H9 (cell line): ENCODE measurements around the gene SLC7A11. TPM values are rescaled to one million over a fixed set of nuclear protein-coding genes. Genes with fewer than 3 reads are reported as not detected.

ENCODE experiments used
- DNase-seq: peaks from one replicate; pipeline ENCODE4 v3.0.0-alpha.2; 2017
- H2AFZ ChIP-seq: one replicate; pipeline ENCODE4 v1.6.1; 2013; ENCODE audit warnings: mild to moderate bottlenecking, low read length, control low read depth, moderate library complexity
- H2AK5ac ChIP-seq: 2 replicates; pipeline ENCODE4 v1.6.1; 2013; ENCODE audit warnings: low read length, control low read depth, mixed read lengths; ENCODE audit not compliant: insufficient read length
- H2BK120ac ChIP-seq: one replicate; pipeline ENCODE4 v1.6.1; 2013; ENCODE audit warnings: low read depth, mild to moderate bottlenecking, low read length, control low read depth, inconsistent platforms; ENCODE audit not compliant: poor library complexity, severe bottlenecking
- H2BK12ac ChIP-seq: 2 replicates; pipeline ENCODE4 v1.6.1; 2013; ENCODE audit warnings: low read length, control low read depth, mixed read lengths, low read depth; ENCODE audit not compliant: insufficient read length
- H2BK15ac ChIP-seq: 2 replicates; pipeline ENCODE4 v1.6.1; 2013; ENCODE audit warnings: low read depth, low read length, control low read depth
- H2BK20ac ChIP-seq: one replicate; pipeline ENCODE4 v1.6.1; 2013; ENCODE audit warnings: low read depth, mild to moderate bottlenecking, low read length, control low read depth, inconsistent platforms; ENCODE audit not compliant: poor library complexity, severe bottlenecking
- H2BK5ac ChIP-seq: 2 replicates; pipeline ENCODE4 v1.6.1; 2013; ENCODE audit warnings: low read length, control low read depth, mixed read lengths; ENCODE audit not compliant: insufficient read length
- H3K14ac ChIP-seq: 2 replicates; pipeline ENCODE4 v1.6.1; 2013; ENCODE audit warnings: low read length, control low read depth; ENCODE audit not compliant: insufficient read depth
- H3K18ac ChIP-seq: 2 replicates; pipeline ENCODE4 v1.6.1; 2013; ENCODE audit warnings: low read depth, mild to moderate bottlenecking, mixed read lengths, low read length, control low read depth; ENCODE audit not compliant: insufficient read length
- H3K23ac ChIP-seq: 2 replicates; pipeline ENCODE4 v1.6.1; 2013; ENCODE audit warnings: low read length, control low read depth, mixed read lengths, low read depth; ENCODE audit not compliant: insufficient read length
- H3K23me2 ChIP-seq: 2 replicates; pipeline ENCODE4 v1.6.1; 2013; ENCODE audit warnings: low read depth, mild to moderate bottlenecking, mixed read lengths, low read length, control low read depth; ENCODE audit not compliant: insufficient read length, poor library complexity, severe bottlenecking
- H3K27ac ChIP-seq: 2 replicates; pipeline ENCODE4 v1.5.1; 2013; ENCODE audit warnings: low read length, control low read depth, mixed read lengths, low read depth; ENCODE audit not compliant: insufficient read length
- H3K27me3 ChIP-seq: 2 replicates; pipeline ENCODE4 v1.6.1; 2013; ENCODE audit warnings: low read length, control low read depth, inconsistent platforms; ENCODE audit not compliant: insufficient read depth
- H3K4ac ChIP-seq: 2 replicates; pipeline ENCODE4 v1.6.1; 2013; ENCODE audit warnings: low read depth, mild to moderate bottlenecking, control low read depth, inconsistent platforms, low read length, moderate library complexity
- H3K4me1 ChIP-seq: 2 replicates; pipeline ENCODE4 v1.6.1; 2013; ENCODE audit warnings: low read length, control low read depth, inconsistent platforms; ENCODE audit not compliant: insufficient read depth
- H3K4me2 ChIP-seq: 2 replicates; pipeline ENCODE4 v1.6.1; 2013; ENCODE audit warnings: low read length, control low read depth, mixed read lengths; ENCODE audit not compliant: insufficient read length, insufficient read depth
- H3K56ac ChIP-seq: 2 replicates; pipeline ENCODE4 v1.6.1; 2013; ENCODE audit warnings: low read depth, mild to moderate bottlenecking, mixed read lengths, low read length, control low read depth; ENCODE audit not compliant: insufficient read length
- H3K79me1 ChIP-seq: 2 replicates; pipeline ENCODE4 v1.6.1; 2013; ENCODE audit warnings: low read depth, mild to moderate bottlenecking, moderate library complexity, low read length, control low read depth, inconsistent platforms; ENCODE audit not compliant: insufficient read depth, poor library complexity, severe bottlenecking
- H3K79me2 ChIP-seq: 2 replicates; pipeline ENCODE4 v1.6.1; 2013; ENCODE audit warnings: low read length, control low read depth, inconsistent platforms; ENCODE audit not compliant: insufficient read depth
- H3K9ac ChIP-seq: 2 replicates; pipeline ENCODE4 v1.6.1; 2013; ENCODE audit warnings: low read length, control low read depth, mixed read lengths; ENCODE audit not compliant: insufficient read length; ENCODE audit errors: extremely low read depth
- H3K9me3 ChIP-seq: one replicate; pipeline ENCODE4 v1.6.1; 2013; ENCODE audit warnings: low read depth, low read length, inconsistent platforms; ENCODE audit not compliant: control insufficient read depth
- H3T11ph ChIP-seq: one replicate; pipeline ENCODE4 v1.6.1; 2013; ENCODE audit warnings: mild to moderate bottlenecking, low read length, control low read depth, inconsistent platforms
- H4K20me1 ChIP-seq: one replicate; pipeline ENCODE4 v1.6.1; 2013; ENCODE audit not compliant: control insufficient read depth, insufficient read length, insufficient read depth
- H4K5ac ChIP-seq: 2 replicates; pipeline ENCODE4 v1.6.1; 2013; ENCODE audit warnings: low read depth, mild to moderate bottlenecking, mixed read lengths, low read length, control low read depth; ENCODE audit not compliant: insufficient read length
- H4K8ac ChIP-seq: replicated peaks from 2 replicates; pipeline ENCODE4 v1.6.1; 2013; ENCODE audit warnings: low read length, control low read depth, mixed read lengths, low read depth; ENCODE audit not compliant: insufficient read length
- H4K91ac ChIP-seq: 2 replicates; pipeline ENCODE4 v1.6.1; 2013; ENCODE audit warnings: low read depth, mild to moderate bottlenecking, moderate library complexity, mixed read lengths, low read length, control low read depth; ENCODE audit not compliant: insufficient read length
- H3K27ac Mint-ChIP-seq, 3 experiments: 2 replicates in 2 of 3; 3 replicates in 1 of 3; pipeline ENCODE4 v1.8.0; 2020 to 2021; ENCODE audit warnings: mixed read lengths in 3 of 3, mild to moderate bottlenecking in 1 of 3, moderate library complexity in 1 of 3
- H3K27me3 Mint-ChIP-seq: 2 replicates; pipeline ENCODE4 v1.8.0; 2021; ENCODE audit warnings: low read depth, mild to moderate bottlenecking, moderate library complexity, mixed read lengths
- H3K36me3 Mint-ChIP-seq, 3 experiments: 2 replicates in 2 of 3; 3 replicates in 1 of 3; pipeline ENCODE4 v1.8.0; 2020 to 2021; ENCODE audit warnings: low read depth in 3 of 3, mixed read lengths in 3 of 3; ENCODE audit not compliant: insufficient read depth in 1 of 3
- H3K4me1 Mint-ChIP-seq, 2 experiments: 2 replicates each; pipeline ENCODE4 v1.8.0; 2020; ENCODE audit warnings: mixed read lengths in 2 of 2
- H3K4me3 Mint-ChIP-seq, 2 experiments: 2 replicates in 1 of 2; 3 replicates in 1 of 2; pipeline ENCODE4 v1.8.0; 2020 to 2021; ENCODE audit warnings: mild to moderate bottlenecking in 2 of 2, mixed read lengths in 2 of 2, moderate library complexity in 1 of 2
- H3K9me3 Mint-ChIP-seq, 2 experiments: 2 replicates in 1 of 2; 3 replicates in 1 of 2; pipeline ENCODE4 v1.8.0; 2020; ENCODE audit warnings: mild to moderate bottlenecking in 2 of 2, mixed read lengths in 2 of 2, moderate library complexity in 1 of 2
- CTCF ChIP-seq: fragments of 200-600 bp; sonication (generic); conservative IDR thresholded peaks from 3 replicates; pipeline ENCODE4 v1.8.0; 2021; ENCODE audit warnings: antibody characterized with exemption, mild to moderate bottlenecking
- WGBS: extraction: QIAGEN DNeasy Blood & Tissue Kit; methylation state at CpG from one replicate; pipeline ENCODE4 v1.1.7; 2013; ENCODE audit warnings: missing lambda C conversion rate, low lambda C conversion rate, mixed read lengths; ENCODE audit not compliant: insufficient read length; ENCODE audit errors: extremely low coverage; 5-methylcytosine and 5-hydroxymethylcytosine counted together
- total RNA-seq: library from RNA; stranded (reverse); gene quantifications from 2 replicates; pipeline ENCODE4 v1.2.1, GENCODE V29; 2021

SLC7A11 gene
- total RNA-seq, 1 experiment from 2014 or later = 19.8 TPM

GRCh38 chr4:138138774-138139173 is 103.4 kb downstream of the SLC7A11 start:
- H3K9me3 Mint-ChIP-seq = no peaks in the 10 kb centered on the region
- Histone ChIP-seq H2BK12ac (no peak overlapping the region), H4K5ac (no peak overlapping the region), H2BK20ac (no peak overlapping the region), H3K4me2 (no peak overlapping the region), H4K20me1 (no peaks in the 10 kb centered on the region), H2AFZ (no peak overlapping the region), H3K4ac (no peak overlapping the region), H4K91ac (no peak overlapping the region), H3K79me1 (no peaks in the 10 kb centered on the region), H2BK5ac (no peak overlapping the region), H3K4me1 (no peaks in the 10 kb centered on the region), H4K8ac (no peak overlapping the region), H3K14ac (no peak overlapping the region), H2AK5ac (no peak overlapping the region), H3K56ac (no peak overlapping the region), H2BK120ac (no peak overlapping the region), H3K9ac (no peak overlapping the region), H3K79me2 (no peaks in the 10 kb centered on the region), H2BK15ac (no peak overlapping the region), H3K18ac (no peak overlapping the region), H3K27ac (no peak overlapping the region), H3K27me3 (no peaks in the 10 kb centered on the region), H3K9me3 (no peaks in the 10 kb centered on the region), H3K23me2 (no peaks in the 10 kb centered on the region), H3K23ac (no peak overlapping the region), H3T11ph (no peak overlapping the region)
- no peak for TF ChIP-seq CTCF
- no peak overlapping the region for H3K4me3 Mint-ChIP-seq
- DNase-seq = no peak
- H3K27ac Mint-ChIP-seq = no peak overlapping the region
- H3K4me1 Mint-ChIP-seq = no peaks in the 10 kb centered on the region
- WGBS = no CpG with 5 or more reads among the region's 2 CpGs
- H3K27me3 Mint-ChIP-seq = no peaks in the 10 kb centered on the region
- H3K36me3 Mint-ChIP-seq = no peaks in the 10 kb centered on the region
